ENCODE results near the gene SULF2.

The SULF2 gene

GRCh38 chr20:47687095-47687987 lies 97.9 kb downstream of the SULF2 start:
- Histone ChIP-seq H3K9ac (ENCODE audit: low read depth in 1 of 2, low read length in 2 of 2) (no peak overlapping the region), H3K27ac (ENCODE audit: low read depth, low read length) (no peak overlapping the region), H3K4me3 (ENCODE audit: low read depth in 1 of 2, low read length in 2 of 2) (no peak overlapping the region), H3K4me1 (ENCODE audit: control insufficient read depth in 1 of 2, insufficient read depth in 2 of 2, low read length in 2 of 2) (peaks cover 0 to 6% of the 10 kb centered on the region in 2 donors), H3K27me3 (ENCODE audit: control insufficient read depth in 1 of 2, insufficient read depth in 2 of 2, low read length in 2 of 2) (no peaks in the 10 kb centered on the region), H3K36me3 (ENCODE audit: control insufficient read depth in 1 of 2, insufficient read depth in 2 of 2, low read length in 2 of 2) (peaks cover 18 to 28% of the 10 kb centered on the region in 2 donors), H3K9me3 (ENCODE audit: control insufficient read depth in 1 of 2, low read length in 2 of 2) (no peaks in the 10 kb centered on the region)

- peaks cover 0 to 12% of the 10 kb centered on the region in 2 donors for H3K4me1 ChIP-seq (ENCODE audit: control insufficient read depth in 1 of 2, insufficient read depth in 2 of 2, low read length in 2 of 2)
- H3K9ac ChIP-seq (ENCODE audit: low read depth in 1 of 2, low read length in 2 of 2), result no peak overlapping the region
- H3K27me3 ChIP-seq (ENCODE audit: control insufficient read depth in 1 of 2, insufficient read depth in 2 of 2, low read length in 2 of 2), result no peaks in the 10 kb centered on the region
- no peak overlapping the region for H3K27ac ChIP-seq (ENCODE audit: low read depth, low read length)
- no peak overlapping the region for H3K4me3 ChIP-seq (ENCODE audit: low read depth in 1 of 2, low read length in 2 of 2)
- H3K36me3 ChIP-seq (ENCODE audit: control insufficient read depth in 1 of 2, insufficient read depth in 2 of 2, low read length in 2 of 2), result peaks cover 18 to 28% of the 10 kb centered on the region in 2 donors
- no peaks in the 10 kb centered on the region for H3K9me3 ChIP-seq (ENCODE audit: control insufficient read depth in 1 of 2, low read length in 2 of 2)
These were observed 98.7 kb downstream of the SULF2 start for GRCh38 chr20:47686545-47686944.

GRCh38 chr20:47684306-47685080 lies 100.8 kb downstream of the SULF2 start:
- H3K27me3 ChIP-seq (ENCODE audit: control insufficient read depth in 1 of 2, insufficient read depth in 2 of 2, low read length in 2 of 2), result no peaks in the 10 kb centered on the region
- H3K9me3 ChIP-seq (ENCODE audit: control insufficient read depth in 1 of 2, low read length in 2 of 2), result no peaks in the 10 kb centered on the region
- peaks cover 6 to 16% of the 10 kb centered on the region in 2 donors for H3K4me1 ChIP-seq (ENCODE audit: control insufficient read depth in 1 of 2, insufficient read depth in 2 of 2, low read length in 2 of 2)
- no peak overlapping the region for H3K4me3 ChIP-seq (ENCODE audit: low read depth in 1 of 2, low read length in 2 of 2)
- H3K9ac ChIP-seq (ENCODE audit: low read depth in 1 of 2, low read length in 2 of 2), result no peak overlapping the region
- no peak overlapping the region for H3K27ac ChIP-seq (ENCODE audit: low read depth, low read length)
- H3K36me3 ChIP-seq (ENCODE audit: control insufficient read depth in 1 of 2, insufficient read depth in 2 of 2, low read length in 2 of 2), result peaks cover 10 to 28% of the 10 kb centered on the region in 2 donors

- H3K27me3 ChIP-seq (ENCODE audit: control insufficient read depth in 1 of 2, insufficient read depth in 2 of 2, low read length in 2 of 2), result no peaks in the 10 kb centered on the region
- H3K27ac ChIP-seq (ENCODE audit: low read depth, low read length), result no peak overlapping the region
- H3K36me3 ChIP-seq (ENCODE audit: control insufficient read depth in 1 of 2, insufficient read depth in 2 of 2, low read length in 2 of 2), result peaks cover 10 to 17% of the 10 kb centered on the region in 2 donors
These were observed 102.4 kb downstream of the SULF2 start for GRCh38 chr20:47682916-47683315.

GRCh38 chr20:47682028-47682783 lies 103.1 kb downstream of the SULF2 start:
- H3K27me3 ChIP-seq (ENCODE audit: control insufficient read depth in 1 of 2, insufficient read depth in 2 of 2, low read length in 2 of 2), result no peaks in the 10 kb centered on the region
- no peaks in the 10 kb centered on the region for H3K9me3 ChIP-seq (ENCODE audit: control insufficient read depth in 1 of 2, low read length in 2 of 2)
- no peak overlapping the region for H3K27ac ChIP-seq (ENCODE audit: low read depth, low read length)
- no peak overlapping the region for H3K4me3 ChIP-seq (ENCODE audit: low read depth in 1 of 2, low read length in 2 of 2)
- peaks cover 6 to 16% of the 10 kb centered on the region in 2 donors for H3K4me1 ChIP-seq (ENCODE audit: control insufficient read depth in 1 of 2, insufficient read depth in 2 of 2, low read length in 2 of 2)
- peaks cover 11 to 14% of the 10 kb centered on the region in 2 donors for H3K36me3 ChIP-seq (ENCODE audit: control insufficient read depth in 1 of 2, insufficient read depth in 2 of 2, low read length in 2 of 2)
- H3K9ac ChIP-seq (ENCODE audit: low read depth in 1 of 2, low read length in 2 of 2), result no peak overlapping the region

More at GRCh38 chr20:47682916-47683315, 102.4 kb downstream of the SULF2 start:
- Histone ChIP-seq H3K9ac (ENCODE audit: low read depth in 1 of 2, low read length in 2 of 2) (no peak overlapping the region), H3K4me3 (ENCODE audit: low read depth in 1 of 2, low read length in 2 of 2) (no peak overlapping the region), H3K4me1 (ENCODE audit: control insufficient read depth in 1 of 2, insufficient read depth in 2 of 2, low read length in 2 of 2) (peaks cover 6 to 16% of the 10 kb centered on the region in 2 donors), H3K9me3 (ENCODE audit: control insufficient read depth in 1 of 2, low read length in 2 of 2) (no peaks in the 10 kb centered on the region)

- H3K4me1 ChIP-seq (ENCODE audit: control insufficient read depth in 1 of 2, insufficient read depth in 2 of 2, low read length in 2 of 2), result peaks cover 6 to 16% of the 10 kb centered on the region in 2 donors
- peaks cover 11 to 21% of the 10 kb centered on the region in 2 donors for H3K36me3 ChIP-seq (ENCODE audit: control insufficient read depth in 1 of 2, insufficient read depth in 2 of 2, low read length in 2 of 2)
- H3K27me3 ChIP-seq (ENCODE audit: control insufficient read depth in 1 of 2, insufficient read depth in 2 of 2, low read length in 2 of 2), result no peaks in the 10 kb centered on the region
- no peaks in the 10 kb centered on the region for H3K9me3 ChIP-seq (ENCODE audit: control insufficient read depth in 1 of 2, low read length in 2 of 2)
- no peak overlapping the region for H3K9ac ChIP-seq (ENCODE audit: low read depth in 1 of 2, low read length in 2 of 2)
- no peak overlapping the region for H3K27ac ChIP-seq (ENCODE audit: low read depth, low read length)
- no peak overlapping the region for H3K4me3 ChIP-seq (ENCODE audit: low read depth in 1 of 2, low read length in 2 of 2)
These were observed 104.3 kb downstream of the SULF2 start for GRCh38 chr20:47680804-47681529.

GRCh38 chr20:47679462-47679861 lies 105.8 kb downstream of the SULF2 start:
- H3K27me3 ChIP-seq (ENCODE audit: control insufficient read depth in 1 of 2, insufficient read depth in 2 of 2, low read length in 2 of 2), result no peaks in the 10 kb centered on the region
- no peak overlapping the region for H3K9ac ChIP-seq (ENCODE audit: low read depth in 1 of 2, low read length in 2 of 2)
- no peaks in the 10 kb centered on the region for H3K9me3 ChIP-seq (ENCODE audit: control insufficient read depth in 1 of 2, low read length in 2 of 2)
- H3K4me3 ChIP-seq (ENCODE audit: low read depth in 1 of 2, low read length in 2 of 2), result no peak overlapping the region
- H3K4me1 ChIP-seq (ENCODE audit: control insufficient read depth in 1 of 2, insufficient read depth in 2 of 2, low read length in 2 of 2), result peaks cover 6 to 16% of the 10 kb centered on the region in 2 donors
- no peak overlapping the region for H3K27ac ChIP-seq (ENCODE audit: low read depth, low read length)
- H3K36me3 ChIP-seq (ENCODE audit: control insufficient read depth in 1 of 2, insufficient read depth in 2 of 2, low read length in 2 of 2), result peaks cover 11 to 19% of the 10 kb centered on the region in 2 donors

- no peaks in the 10 kb centered on the region for H3K27me3 ChIP-seq (ENCODE audit: control insufficient read depth in 1 of 2, insufficient read depth in 2 of 2, low read length in 2 of 2)
- H3K9me3 ChIP-seq (ENCODE audit: control insufficient read depth in 1 of 2, low read length in 2 of 2), result no peaks in the 10 kb centered on the region
- H3K36me3 ChIP-seq (ENCODE audit: control insufficient read depth in 1 of 2, insufficient read depth in 2 of 2, low read length in 2 of 2), result peaks cover 9 to 16% of the 10 kb centered on the region in 2 donors
- H3K27ac ChIP-seq (ENCODE audit: low read depth, low read length), result no peak overlapping the region
- peaks cover 6 to 16% of the 10 kb centered on the region in 2 donors for H3K4me1 ChIP-seq (ENCODE audit: control insufficient read depth in 1 of 2, insufficient read depth in 2 of 2, low read length in 2 of 2)
- H3K9ac ChIP-seq (ENCODE audit: low read depth in 1 of 2, low read length in 2 of 2), result no peak overlapping the region
- no peak overlapping the region for H3K4me3 ChIP-seq (ENCODE audit: low read depth in 1 of 2, low read length in 2 of 2)
These were observed 106.7 kb downstream of the SULF2 start for GRCh38 chr20:47678536-47678935.

- Histone ChIP-seq H3K4me1 (ENCODE audit: control insufficient read depth in 1 of 2, insufficient read depth in 2 of 2, low read length in 2 of 2) (peaks cover 6 to 14% of the 10 kb centered on the region in 2 donors), H3K4me3 (ENCODE audit: low read depth in 1 of 2, low read length in 2 of 2) (no peak overlapping the region), H3K36me3 (ENCODE audit: control insufficient read depth in 1 of 2, insufficient read depth in 2 of 2, low read length in 2 of 2) (peaks cover 4 to 13% of the 10 kb centered on the region in 2 donors), H3K27ac (ENCODE audit: low read depth, low read length) (no peak overlapping the region), H3K9ac (ENCODE audit: low read depth in 1 of 2, low read length in 2 of 2) (no peak overlapping the region), H3K27me3 (ENCODE audit: control insufficient read depth in 1 of 2, insufficient read depth in 2 of 2, low read length in 2 of 2) (no peaks in the 10 kb centered on the region), H3K9me3 (ENCODE audit: control insufficient read depth in 1 of 2, low read length in 2 of 2) (no peaks in the 10 kb centered on the region)
These were observed 107.4 kb downstream of the SULF2 start for GRCh38 chr20:47677635-47678453.
